ENCODE data around the gene CTSW.
"Not testable (repeated sequence)": the region's sequence is repeated elsewhere in the genome, so short reads cannot be mapped to it uniquely, and the experiment has no call there.

Gene CTSW, protein sequence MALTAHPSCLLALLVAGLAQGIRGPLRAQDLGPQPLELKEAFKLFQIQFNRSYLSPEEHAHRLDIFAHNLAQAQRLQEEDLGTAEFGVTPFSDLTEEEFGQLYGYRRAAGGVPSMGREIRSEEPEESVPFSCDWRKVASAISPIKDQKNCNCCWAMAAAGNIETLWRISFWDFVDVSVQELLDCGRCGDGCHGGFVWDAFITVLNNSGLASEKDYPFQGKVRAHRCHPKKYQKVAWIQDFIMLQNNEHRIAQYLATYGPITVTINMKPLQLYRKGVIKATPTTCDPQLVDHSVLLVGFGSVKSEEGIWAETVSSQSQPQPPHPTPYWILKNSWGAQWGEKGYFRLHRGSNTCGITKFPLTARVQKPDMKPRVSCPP

DNA sequence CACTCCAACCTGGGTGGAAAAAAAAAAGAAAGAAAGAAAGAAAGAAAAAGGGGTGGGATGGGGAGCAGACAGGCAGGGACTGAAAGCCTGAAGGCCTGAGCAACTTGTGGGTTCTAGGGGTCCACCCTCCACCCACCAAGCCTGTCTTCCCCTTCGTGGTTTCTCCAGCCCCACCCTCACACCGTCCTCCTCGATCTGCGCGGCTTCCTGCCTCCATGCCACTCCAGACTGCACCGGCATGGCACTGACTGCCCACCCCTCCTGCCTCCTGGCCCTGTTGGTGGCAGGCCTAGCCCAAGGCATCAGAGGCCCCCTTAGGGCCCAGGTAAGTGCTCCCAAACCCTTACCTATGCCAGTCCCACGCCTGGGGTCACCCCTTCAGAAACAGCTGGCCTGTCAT, at the start of gene CTSW:
TSS of gene CTSW (plus strand) at position 221 of the 400 bp plus-strand sequence. CDS start at position 239, 18 bp downstream.
- no peak for DNase-seq (ENCODE audit: low spot score)

DNA sequence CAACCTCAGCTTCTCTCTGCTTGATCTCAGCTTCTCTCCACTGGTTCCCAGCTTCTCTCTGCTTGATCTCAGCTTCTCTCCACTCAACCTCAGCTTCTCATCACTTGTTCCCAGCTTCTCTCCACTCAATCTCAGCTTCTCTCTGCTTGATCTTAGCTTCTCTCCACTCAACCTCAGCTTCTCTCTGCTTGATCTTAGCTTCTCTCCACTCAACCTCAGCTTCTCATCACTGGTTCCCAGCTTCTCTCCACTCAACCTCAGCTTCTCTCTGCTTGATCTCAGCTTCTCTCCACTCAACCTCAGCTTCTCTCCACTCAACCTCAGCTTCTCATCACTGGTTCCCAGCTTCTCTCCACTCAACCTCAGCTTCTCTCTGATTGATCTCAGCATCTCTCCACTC, 47.4 kb upstream of the CTSW start:
- DNase-seq (ENCODE audit: low spot score) = not testable (repeated sequence)

DNA sequence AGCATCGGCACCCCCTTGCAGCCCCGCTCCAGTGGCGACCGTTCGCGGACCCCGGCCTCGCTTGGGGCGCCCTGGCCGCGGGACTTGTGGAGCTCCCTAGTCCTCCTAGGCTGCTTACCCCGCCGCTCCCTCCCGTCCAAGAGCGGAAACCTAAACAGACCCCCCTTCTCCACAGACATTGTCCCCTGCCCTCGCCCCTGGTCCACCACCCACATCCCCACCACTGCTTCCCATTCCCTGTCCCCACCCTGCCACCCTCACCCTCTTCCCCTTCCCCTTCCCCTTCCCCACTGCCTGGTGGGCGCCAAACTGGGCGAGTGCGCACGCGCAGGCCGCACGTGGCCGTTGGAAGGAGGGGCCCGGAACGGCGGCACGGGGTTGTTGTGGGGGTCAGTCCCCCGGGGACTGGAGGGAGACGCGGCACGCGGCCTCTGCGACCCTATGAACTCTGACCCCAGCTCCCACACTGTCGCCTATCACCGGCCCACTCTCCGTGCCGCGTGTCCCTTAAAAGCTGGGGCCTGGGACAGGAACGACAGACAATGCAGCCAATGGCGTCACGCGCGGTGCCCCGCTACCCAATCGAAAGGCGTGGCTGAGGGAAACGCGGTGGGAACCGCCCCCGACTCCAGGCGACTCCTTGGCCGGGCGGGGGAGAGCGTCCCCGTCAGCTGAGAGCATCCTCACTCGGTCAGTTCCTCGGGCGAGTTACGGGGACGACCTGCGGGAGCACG, 46.2 kb upstream of the CTSW start, which contains the start of gene SNX32:
TSS of gene SNX32 (plus strand) at position 667 of the 734 bp plus-strand sequence. CDS start 103 bp downstream, outside the sequence.
- peak; percentile 87 for DNase-seq (ENCODE audit: low spot score)

DNA sequence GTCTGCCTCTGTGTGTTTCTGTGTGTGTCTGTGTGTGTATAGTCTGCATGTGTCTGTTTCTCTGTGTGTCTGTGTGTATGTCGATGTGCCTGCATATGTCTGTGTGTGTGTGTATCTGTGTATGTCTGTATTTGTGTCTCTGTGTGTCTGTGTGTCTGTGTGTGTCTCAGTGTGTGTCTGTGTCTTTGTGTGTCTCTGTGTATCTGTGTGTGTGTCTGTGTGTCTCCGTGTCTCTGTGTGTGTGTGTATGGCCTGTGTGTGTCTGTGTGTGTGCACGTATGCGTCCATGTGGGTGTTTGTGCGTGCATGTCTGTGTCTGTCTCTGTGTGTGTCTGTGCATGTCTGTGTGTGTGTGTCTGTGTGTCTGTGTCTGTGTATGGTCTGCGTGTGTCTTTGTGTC, 45.4 kb upstream of the CTSW start:
- no peak for DNase-seq (ENCODE audit: low spot score)

DNA sequence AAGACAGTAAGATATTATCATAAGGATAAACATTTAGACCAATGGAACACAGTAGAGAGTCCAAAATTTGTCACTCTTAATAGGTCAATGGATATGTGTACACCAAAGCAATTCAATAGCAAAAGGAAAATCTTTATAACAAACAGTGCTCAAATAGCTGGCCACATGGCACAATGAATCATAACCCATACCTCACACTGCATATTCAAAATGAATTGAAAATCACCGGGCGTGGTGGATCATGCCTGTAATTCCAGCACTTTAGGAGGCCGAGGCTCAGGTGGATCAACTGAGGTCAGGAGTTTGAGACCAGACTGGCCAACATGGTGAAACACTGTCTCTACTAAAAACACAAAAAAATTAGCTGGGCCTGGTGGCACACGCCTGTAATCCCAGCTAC, 37.5 kb upstream of the CTSW start:
- no peak for DNase-seq (ENCODE audit: low spot score)

DNA sequence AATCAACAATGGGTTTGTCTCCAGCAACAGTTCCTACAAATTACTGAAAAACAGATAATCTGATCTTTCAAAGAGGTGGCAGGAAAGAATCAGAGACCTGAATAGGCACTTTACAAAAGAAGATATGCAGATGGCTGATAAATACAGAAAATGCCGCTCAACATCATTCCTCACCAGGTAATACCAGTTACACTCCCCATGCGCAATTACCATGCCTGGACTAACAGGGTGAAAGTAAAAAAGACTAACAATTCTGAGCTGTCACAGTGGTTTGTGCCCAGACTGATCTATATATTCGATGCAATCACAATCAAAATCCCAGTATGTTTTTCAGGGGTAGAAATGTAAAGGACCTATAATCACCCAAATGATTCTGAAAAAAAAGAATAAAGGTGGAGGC, 35.8 kb upstream of the CTSW start:
- DNase-seq (ENCODE audit: low spot score) = no peak

DNA sequence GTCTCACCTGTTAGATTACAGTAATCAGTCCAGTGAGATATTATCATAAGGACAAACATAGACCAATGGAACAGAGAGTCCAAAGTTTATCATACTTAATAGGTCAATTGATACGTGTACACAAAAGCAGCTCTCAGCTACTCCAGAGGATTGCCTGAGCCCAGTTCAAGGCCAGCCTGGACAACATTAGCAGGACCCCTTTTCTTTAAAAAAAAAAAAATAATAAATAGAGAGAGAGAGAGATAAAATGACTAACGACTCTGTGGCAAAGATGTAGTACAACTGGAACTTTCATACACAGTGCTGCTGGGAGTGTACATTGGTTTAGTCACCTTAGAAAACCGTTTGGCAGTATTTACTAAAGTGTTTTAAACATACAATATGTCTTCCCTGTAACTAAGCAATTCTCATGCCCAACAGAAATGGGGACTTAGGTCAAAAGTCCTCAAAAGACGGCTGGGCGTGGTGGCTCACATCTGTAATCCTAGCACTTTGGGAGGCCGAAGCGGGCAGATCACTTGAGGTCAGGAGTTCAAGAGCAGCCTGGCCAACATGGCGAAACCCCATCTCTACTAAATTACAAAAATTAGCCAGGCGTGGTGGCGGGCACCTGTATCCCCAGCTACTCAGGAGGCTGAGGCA, 35.3 kb upstream of the CTSW start:
- no peak for DNase-seq (ENCODE audit: low spot score)

DNA sequence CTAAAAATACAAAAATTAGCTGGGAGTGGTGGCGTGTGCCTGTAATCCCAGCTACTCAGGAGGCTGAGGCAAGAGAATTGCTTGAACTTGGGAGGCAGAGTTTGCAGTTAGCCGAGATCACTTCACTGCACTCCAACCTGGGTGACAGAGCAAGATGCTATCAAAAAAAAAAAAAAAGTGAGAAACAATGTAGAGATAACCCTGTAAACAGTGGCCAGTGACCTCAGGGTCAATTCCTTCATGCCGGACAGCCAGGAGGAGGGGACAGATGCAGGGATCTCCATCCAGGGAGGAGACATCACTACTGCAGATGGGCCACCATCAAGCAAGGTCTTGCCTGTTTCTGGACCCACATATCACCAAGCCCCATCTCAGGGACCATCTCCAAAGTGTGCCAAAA, 31.9 kb upstream of the CTSW start:
- no peak for DNase-seq (ENCODE audit: low spot score)

DNA sequence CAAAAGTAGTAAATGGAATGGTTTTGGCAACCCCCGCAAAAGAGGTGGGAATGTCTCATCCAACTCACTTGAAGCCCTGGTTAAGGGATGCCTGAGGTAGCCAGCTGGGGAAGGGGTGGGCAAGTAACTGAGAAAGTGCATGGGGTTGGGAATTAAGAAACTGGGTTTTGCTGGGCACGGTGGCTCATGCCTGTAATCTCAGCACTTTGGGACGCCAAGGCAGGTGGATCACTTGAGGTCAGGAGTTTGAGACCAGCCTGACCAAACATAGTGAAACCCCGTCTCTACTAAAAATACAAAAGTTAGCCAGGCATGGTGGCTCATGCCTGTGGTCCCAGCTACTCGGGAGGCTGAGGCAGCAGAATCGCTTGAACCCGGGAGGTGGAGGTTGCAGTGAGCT, 30.9 kb upstream of the CTSW start:
- not testable (repeated sequence) for DNase-seq (ENCODE audit: low spot score)

DNA sequence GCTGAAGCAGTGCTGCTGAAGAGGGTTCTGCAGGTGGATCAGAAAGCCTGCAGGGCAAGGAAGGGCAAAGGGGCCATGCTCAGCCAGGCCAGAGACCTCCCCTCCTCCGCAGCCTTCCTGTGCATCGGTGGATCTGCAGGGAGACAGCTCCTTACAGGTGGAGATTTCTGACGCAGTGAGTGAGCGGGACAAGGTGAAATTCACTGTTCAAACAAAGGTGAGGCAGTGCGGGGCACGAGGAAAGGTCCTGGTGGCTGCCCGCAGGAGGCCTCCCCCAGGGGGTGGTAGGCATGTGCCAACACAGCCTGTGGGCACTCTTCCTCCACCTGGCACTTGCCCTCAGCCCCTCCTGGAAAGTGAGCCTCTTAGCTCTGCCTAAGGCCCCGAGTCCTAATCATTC, 30.3 kb upstream of the CTSW start:
- DNase-seq (ENCODE audit: low spot score) = no peak

DNA sequence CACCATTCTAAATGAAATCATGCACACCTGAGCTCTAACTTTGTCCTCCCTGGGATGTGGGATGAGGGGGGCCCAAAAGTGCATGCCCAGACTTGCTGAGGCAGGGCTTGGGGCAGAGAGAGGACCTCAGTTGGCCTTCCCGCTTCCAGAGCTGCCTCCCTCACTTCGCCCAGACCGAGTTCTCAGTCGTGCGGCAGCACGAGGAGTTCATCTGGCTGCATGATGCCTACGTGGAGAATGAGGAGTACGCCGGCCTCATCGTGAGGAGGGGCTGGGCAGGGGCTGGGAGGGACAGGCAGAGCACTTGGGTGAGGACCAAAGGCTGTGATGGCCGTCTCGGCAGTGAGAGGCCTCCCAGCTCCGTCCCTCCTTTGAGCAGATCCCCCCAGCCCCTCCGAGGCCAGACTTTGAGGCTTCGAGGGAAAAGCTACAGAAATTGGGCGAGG, 29.8 kb upstream of the CTSW start:
- DNase-seq (ENCODE audit: low spot score) = no peak

DNA sequence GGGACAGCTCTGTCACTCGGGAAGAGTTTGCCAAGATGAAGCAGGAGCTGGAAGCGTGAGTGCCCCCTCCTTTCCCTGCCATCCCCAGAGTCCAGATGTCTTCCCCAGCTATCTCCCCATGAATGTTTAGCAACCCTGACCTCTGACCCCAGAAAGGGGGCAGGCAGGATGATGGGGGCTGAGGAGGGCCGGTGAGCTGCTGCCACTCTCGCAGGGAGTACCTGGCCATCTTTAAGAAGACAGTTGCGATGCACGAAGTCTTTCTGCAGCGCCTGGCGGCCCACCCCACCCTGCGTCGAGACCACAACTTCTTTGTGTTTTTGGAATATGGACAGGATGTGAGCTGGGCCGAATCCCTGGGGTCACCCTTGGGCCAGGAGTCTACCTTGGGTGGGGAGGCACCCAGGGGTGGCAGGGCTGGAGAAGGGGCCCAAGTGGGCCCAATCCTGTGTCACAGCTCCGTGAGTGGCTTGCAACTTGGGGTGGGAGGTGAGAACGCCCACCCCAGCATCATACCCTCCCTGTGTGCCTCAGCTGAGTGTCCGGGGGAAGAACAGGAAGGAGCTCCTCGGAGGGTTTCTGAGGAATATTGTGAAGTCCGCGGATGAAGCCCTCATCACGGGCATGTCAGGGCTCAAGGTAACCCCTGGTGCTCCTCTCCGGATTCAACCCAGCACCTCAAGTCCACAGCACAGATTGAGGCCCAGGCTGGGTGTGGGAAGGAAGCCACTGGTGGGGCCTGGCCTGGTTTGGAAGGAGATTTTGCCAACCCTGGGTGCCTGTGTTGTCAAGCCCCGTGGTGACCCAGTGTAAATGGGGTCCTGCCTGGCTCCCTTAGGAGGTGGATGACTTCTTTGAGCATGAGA, 29.2 kb upstream of the CTSW start:
- no peak for DNase-seq (ENCODE audit: low spot score)

DNA sequence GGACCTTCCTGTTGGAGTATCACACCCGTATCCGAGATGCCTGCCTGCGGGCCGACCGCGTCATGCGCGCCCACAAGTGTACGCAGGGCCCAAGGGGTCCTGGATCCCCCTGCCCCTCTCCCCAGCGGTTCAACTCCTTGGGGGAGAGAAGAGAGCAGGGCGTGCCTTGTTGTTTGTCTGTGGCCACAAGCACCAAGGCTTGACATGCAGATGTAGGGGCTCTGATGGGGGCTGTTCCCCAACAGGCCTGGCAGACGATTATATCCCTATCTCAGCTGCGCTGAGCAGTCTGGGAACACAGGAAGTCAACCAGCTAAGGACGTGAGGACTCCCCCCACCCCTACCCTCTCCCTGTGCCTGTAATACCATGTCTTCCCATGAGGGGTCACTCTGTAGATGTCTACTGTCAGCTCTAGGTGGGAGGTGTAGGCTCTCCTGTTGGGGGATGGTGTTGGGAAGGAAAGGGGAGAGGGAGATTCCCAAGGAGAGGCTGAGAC, 28.5 kb upstream of the CTSW start:
- DNase-seq (ENCODE audit: low spot score) = peak; percentile 54

DNA sequence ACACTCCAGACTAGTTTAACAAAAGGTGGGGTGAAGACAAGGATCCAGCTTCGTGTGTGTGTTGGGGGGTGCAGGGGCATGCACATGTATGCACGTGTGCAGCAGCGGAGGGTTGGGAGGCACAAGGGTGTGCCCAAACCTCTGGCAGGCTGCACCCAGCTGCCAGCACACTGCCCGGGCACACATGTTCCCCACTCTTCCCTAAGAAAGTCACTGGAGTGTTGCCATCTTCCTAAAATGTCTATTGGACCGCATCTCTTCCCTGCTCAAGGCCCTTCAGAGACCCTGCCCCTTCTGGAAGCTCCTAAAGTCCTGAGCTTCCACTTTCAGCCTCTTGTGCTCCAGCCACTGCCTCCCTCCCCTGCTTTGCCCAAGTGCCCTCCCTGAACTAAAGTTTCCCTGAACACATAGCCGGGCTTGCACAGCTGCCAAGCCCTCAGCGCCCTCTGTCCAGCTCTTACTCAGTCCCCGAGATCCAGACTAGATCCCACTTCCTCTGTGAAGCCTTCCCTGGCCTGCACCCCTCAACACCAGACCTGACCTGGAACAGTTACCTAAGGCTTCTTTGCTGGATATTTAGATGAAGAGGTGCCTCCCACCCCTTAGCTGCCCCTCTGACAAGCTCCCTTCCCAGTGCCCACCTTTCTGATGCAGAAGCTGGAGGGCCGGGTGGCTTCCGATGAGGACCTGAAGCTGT, 27.7 kb upstream of the CTSW start:
- no peak for DNase-seq (ENCODE audit: low spot score)

DNA sequence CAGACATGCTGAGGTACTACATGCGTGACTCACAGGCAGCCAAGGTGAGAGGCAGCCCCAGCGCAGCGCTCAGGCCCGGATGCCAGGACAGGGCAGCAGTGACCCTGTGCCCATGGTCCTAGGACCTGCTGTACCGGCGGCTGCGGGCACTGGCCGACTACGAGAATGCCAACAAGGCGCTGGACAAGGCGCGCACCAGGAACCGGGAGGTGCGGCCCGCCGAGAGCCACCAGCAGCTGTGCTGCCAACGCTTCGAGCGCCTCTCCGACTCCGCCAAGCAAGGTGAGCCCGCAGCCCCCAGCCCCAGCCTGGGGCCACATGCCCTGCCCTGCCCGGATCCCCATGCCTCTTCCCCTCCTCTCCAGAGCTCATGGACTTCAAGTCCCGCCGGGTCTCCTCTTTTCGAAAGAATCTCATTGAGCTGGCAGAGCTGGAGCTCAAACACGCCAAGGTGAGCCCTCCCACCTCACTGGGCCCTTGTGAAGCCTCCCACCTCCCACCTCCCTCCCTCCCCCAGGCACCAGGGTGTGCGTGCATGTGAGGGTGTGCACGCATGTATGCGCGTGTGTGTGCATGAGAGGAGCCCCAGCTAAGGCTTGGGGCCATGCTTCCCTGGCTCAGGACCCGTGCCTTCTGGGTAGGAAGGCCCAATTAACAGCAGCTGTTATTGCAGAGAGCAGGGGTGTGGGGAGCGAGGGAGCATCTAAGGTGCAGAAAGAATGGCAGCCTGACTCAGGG, 27.0 kb upstream of the CTSW start:
- no peak for DNase-seq (ENCODE audit: low spot score)

DNA sequence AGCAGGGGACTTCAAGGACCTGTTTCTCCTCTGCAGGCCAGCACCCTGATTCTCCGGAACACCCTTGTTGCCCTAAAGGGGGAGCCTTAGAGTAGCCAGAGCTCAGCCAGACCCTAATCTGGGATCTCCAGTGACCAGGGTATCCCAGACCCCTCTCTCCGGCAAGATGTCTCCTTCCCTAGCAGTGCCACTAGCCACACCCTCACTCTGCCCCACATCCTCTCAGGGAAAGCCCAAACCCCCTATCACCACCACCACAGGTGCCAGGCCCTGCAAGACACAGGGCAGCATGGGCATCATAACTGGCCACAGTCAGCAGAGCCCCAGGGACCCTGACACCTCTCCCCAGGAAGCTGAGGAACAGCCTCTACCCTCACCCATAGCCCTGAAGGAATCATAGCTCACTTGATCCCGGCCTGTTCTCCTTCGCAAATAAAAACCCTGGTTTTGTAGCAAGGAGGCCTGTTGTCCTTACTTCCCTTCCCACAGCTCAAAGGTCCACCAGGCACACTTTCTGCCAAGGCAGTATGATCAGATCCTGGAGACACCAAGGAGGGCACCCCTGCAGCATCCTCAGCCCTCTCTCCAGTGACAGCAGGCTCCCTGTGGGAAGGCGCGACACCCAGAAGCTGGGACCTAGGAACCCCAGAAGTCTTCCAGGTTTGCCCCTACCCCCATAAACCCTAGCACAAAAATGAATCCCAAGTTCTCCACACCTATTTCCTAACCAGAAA, 26.2 kb upstream of the CTSW start:
- no peak for DNase-seq (ENCODE audit: low spot score)

DNA sequence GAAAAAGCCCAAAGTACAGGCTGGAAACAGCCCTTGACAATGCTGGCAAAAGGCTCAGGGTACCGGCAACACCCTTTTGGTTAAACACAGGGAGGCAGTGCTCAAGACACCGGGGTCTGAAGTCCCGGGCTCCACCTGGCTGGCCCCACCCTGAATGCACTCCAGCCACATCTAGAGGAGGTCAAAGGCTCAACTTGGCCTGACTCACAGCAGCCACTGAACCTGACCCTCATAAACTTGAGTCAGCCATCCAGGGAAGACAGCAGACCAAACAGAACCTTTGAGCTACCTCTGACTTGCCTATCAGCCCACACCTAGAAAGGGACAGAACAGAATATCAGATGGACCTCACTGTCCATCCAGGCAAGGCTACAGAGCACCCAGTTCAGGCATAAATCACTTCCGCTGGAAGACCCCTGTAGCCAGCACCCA, 25.5 kb upstream of the CTSW start:
- DNase-seq (ENCODE audit: low spot score) = no peak

DNA sequence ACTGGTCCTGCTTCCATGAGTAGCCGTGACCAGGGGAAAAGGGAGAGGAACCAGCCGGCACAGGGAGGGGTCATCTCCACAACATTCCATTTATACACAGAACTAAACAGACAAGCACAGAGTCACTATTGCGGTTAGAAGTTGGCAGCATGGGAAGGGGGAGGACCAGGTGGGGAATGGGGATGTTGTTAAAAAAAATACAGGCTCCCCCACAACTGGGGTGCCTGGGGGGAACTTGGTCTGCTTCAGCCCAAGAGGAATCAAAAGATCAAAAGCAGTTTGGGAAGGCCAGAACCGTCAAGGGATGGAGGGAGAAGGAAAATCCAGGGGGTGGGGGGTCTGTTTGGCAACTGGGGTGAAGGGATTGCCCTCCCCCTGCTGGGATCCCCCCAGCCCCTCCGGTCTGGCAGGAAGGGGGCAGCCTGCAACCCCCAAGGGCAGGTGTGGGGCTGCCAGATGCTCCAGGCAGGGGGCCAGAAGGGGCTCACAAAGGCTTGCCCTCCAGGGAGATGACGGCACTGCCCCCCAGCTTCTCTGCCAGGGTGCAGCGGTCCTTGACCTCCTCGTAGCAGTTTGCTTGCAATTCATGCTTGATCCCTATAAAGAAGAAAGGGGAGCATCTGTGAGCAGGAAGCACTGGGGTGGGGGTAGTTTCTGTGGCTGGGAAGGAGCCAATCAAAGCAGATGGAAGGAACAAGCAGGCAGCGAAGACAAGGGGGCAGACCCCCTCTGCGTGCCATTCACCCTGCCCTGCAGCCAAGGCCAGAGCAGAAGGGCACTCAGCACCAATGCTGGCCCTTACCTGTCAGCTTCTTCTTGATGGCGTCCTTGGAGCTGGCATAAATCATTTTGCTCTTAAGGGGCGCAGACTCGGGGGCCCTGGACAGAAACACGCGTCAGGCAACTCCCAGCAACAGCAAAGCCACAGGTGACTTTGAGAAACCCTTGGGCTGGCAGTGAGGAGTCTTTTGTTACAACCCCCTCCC, 24.5 kb upstream of the CTSW start:
- no peak for DNase-seq (ENCODE audit: low spot score)

All from kidney tubule cell (primary cell).